ENCODE measurements around the gene GPC6. TPM values are rescaled to one million over a fixed set of nuclear protein-coding genes. Genes with fewer than 3 reads are reported as not detected.

The GPC6 gene
- total RNA-seq, 2 donors from 2014 or later = 3.4 to 5.3 TPM

- Histone ChIP-seq H3K4me3 (peak overlapping the region; percentile 38 to 40), H3K4me1 (replicated peaks) (no peaks in the 10 kb centered on the region), H3K9me3 (no peaks in the 10 kb centered on the region), H3K36me3 (no peaks in the 10 kb centered on the region), H3K27me3 (replicated peaks; ENCODE audit: insufficient read depth) (no peaks in the 10 kb centered on the region), H3K27ac (peak overlapping the region; percentile 73 to 76)
- intact Hi-C loops (cut with DNase I) = loop anchor here (10.0 kb wide), 1 partner anchor 1136 kb away; no protein-coding TSS in a partner anchor
- TF ChIP-seq POLR2A (IDR thresholded peaks at IDR 0.05) = no peak
- no peak for TF ChIP-seq CTCF (IDR thresholded peaks at IDR 0.05)
- TF ChIP-seq POLR2AphosphoS5 (IDR thresholded peaks at IDR 0.05) = no peak
- WGBS = 2% methylated on average over 9 of the region's 9 CpGs
- DNase-seq (ENCODE audit: low spot score) = no peak
Observed at GRCh38 chr13:93228643-93228937, 2.0 kb downstream of the GPC6 start.

- Histone ChIP-seq H3K36me3 (no peaks in the 10 kb centered on the region), H3K27me3 (replicated peaks; ENCODE audit: insufficient read depth) (no peaks in the 10 kb centered on the region), H3K4me3 (no peak overlapping the region), H3K4me1 (replicated peaks) (no peaks in the 10 kb centered on the region), H3K27ac (no peak overlapping the region), H3K9me3 (no peaks in the 10 kb centered on the region)
- DNase-seq (ENCODE audit: low spot score) = no peak
- no peak for TF ChIP-seq POLR2A (IDR thresholded peaks at IDR 0.05)
- TF ChIP-seq CTCF (IDR thresholded peaks at IDR 0.05) = no peak
- TF ChIP-seq POLR2AphosphoS5 (IDR thresholded peaks at IDR 0.05) = no peak
- intact Hi-C loops (cut with DNase I) = loop anchor here (10.0 kb wide), 1 partner anchor 544 kb away; no protein-coding TSS in a partner anchor
Observed at GRCh38 chr13:93230261-93230855, 3.8 kb downstream of the GPC6 start.

- Histone ChIP-seq H3K36me3 (no peaks in the 10 kb centered on the region), H3K4me1 (replicated peaks) (no peaks in the 10 kb centered on the region), H3K27ac (no peak overlapping the region), H3K4me3 (no peak overlapping the region), H3K27me3 (replicated peaks; ENCODE audit: insufficient read depth) (no peaks in the 10 kb centered on the region), H3K9me3 (no peaks in the 10 kb centered on the region)
- DNase-seq (ENCODE audit: low spot score) = no peak
- no peak for TF ChIP-seq POLR2AphosphoS5 (IDR thresholded peaks at IDR 0.05)
- intact Hi-C loops (cut with DNase I) = loop anchor here (10.0 kb wide), 1 partner anchor 543 kb away; no protein-coding TSS in a partner anchor
- 71% methylated on average over 3 of the region's 3 CpGs for WGBS
Observed at GRCh38 chr13:93231867-93232266, 5.3 kb downstream of the GPC6 start.

- Histone ChIP-seq H3K9me3 (no peaks in the 10 kb centered on the region), H3K27ac (no peak overlapping the region), H3K4me1 (replicated peaks) (no peaks in the 10 kb centered on the region), H3K27me3 (replicated peaks; ENCODE audit: insufficient read depth) (no peaks in the 10 kb centered on the region), H3K36me3 (no peaks in the 10 kb centered on the region), H3K4me3 (no peak overlapping the region)
- no peak for DNase-seq (ENCODE audit: low spot score)
- WGBS = 53% methylated on average over 3 of the region's 3 CpGs
- intact Hi-C loops (cut with DNase I) = loop anchor here (10.0 kb wide), 1 partner anchor 541 kb away; no protein-coding TSS in a partner anchor
- TF ChIP-seq CTCF (IDR thresholded peaks at IDR 0.05) = no peak
- no peak for TF ChIP-seq POLR2A (IDR thresholded peaks at IDR 0.05)
- TF ChIP-seq POLR2AphosphoS5 (IDR thresholded peaks at IDR 0.05) = no peak
Observed at GRCh38 chr13:93233997-93234416, 7.4 kb downstream of the GPC6 start.

GRCh38 chr13:93234459-93234858, 7.9 kb downstream of the GPC6 start:
- no peaks in the 10 kb centered on the region for H3K27me3 ChIP-seq (replicated peaks; ENCODE audit: insufficient read depth)
- DNase-seq (ENCODE audit: low spot score) = no peak
- H3K36me3 ChIP-seq = no peaks in the 10 kb centered on the region
- no peaks in the 10 kb centered on the region for H3K4me1 ChIP-seq (replicated peaks)
- intact Hi-C loops (cut with DNase I) = loop anchor here (10.0 kb wide), 1 partner anchor 540 kb away; no protein-coding TSS in a partner anchor
- H3K4me3 ChIP-seq = no peak overlapping the region
- H3K9me3 ChIP-seq = no peaks in the 10 kb centered on the region
- no peak overlapping the region for H3K27ac ChIP-seq
- TF ChIP-seq POLR2AphosphoS5 (IDR thresholded peaks at IDR 0.05) (no peak), POLR2A (IDR thresholded peaks at IDR 0.05) (no peak), CTCF (IDR thresholded peaks at IDR 0.05) (no peak)
